NCI-H1417 (cell line): ENCODE data around the gene MOGAT3.
A peak's percentile ranks its signal among the peaks of the same experiment; 100 is the strongest.

Source experiments
- DNase-seq, 3 experiments: peaks; one replicate each; lab custom pipeline; 2025; lab: John Stamatoyannopoulos, UW

The MOGAT3 gene

DNA sequence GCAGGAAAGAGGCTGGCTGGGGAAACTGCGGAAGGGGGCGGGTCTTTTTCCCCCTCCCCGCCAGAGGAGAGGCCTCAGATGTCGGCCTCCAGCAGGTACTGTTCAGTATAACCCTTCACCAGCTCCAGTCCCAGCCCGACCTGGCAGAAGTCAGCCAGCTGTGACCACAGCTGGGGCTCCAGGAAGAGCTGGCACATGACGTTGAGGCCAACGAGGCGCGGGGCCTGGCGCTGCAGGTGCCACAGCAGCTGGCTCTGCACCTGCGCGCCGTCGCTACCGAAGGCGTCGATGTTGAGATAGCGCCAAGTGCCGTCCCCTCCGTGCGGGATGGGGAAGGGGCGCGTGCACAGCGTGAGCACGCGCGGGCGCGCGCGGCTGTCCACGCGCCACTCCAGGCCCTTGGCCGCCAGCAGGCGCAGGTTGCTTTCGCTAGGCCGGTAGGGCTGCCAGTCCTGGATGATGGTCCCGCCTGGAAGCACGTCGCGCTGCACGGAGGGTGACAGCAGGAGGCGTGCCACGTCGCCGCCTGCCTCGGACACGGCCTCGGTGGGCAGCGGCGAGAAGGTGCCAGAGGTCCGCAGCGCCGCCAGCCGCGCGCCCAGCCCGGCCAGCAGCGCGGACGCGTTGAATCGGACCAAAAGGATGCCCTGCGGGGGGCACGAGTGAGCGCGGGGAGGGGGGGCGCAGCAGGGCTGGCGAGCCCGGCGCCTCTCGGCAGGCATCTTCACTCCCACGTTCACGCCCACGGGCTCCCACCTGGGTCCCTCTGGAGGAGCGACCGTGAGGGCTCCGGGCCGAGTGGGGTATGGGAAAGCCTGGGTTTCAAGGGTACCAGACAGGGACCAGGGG lies 28.6 kb downstream of the MOGAT3 start:
- peak; percentile 74 to 83 (median 78) for DNase-seq

DNA sequence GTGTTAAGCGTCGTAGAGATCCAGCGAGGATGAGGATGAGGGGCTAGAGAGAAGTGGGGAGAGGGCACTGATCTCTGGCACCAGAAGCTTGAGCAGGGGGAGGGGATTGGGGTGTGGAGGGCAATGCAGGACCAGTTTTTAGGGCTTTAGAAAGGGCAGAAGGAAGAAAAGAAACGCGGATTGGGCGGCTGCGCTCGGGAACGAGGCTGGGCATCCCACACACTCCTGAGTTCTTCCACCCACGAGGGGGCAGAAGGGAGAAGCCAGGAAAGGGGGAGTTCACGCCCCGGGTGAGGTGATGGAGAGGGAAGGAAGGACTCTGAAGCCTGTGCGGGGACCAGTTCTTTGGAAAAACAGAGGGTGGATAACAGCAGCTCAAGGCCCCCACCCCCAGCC lies 29.4 kb downstream of the MOGAT3 start:
- peak in 1 of 3 experiments; percentile 57 for DNase-seq

DNA sequence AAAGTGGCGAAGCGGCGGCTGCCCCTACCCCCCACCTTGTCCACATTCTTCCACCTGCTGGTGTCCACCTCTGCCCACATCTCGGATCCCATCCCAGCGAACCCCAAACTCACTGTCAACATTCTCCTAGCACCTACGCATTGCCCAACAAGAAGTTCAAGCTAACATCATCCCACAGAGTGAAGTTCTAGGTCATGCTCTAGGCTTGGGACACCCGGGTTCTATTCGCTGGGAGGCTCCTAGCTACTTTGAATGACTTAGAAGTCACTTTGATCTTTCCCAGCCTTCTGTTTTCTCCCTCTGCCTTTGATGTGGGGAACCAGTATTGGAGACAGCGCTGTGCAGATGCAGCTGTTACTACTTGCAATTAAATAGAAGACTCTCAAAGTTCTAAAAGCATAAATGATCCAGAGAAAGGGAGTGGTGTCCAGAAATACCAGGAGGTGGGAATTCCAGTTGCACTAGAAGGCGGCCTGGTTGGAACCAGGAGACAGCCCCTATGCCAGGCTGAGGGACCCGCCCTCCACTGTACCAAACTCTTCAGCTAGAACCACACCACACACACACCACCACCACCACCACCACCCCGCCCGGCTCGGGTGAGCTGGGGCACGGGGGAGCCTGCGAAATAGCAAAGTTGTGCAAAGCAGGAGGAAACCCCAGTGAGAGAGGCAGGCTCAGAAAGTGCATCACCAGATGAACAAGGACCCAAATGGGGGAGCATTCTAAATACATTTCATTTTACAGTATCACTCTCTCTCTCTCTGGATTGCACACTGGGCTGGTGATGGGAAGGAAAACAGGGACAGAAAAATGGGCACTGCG lies 30.0 kb downstream of the MOGAT3 start:
- DNase-seq, result no peak

DNA sequence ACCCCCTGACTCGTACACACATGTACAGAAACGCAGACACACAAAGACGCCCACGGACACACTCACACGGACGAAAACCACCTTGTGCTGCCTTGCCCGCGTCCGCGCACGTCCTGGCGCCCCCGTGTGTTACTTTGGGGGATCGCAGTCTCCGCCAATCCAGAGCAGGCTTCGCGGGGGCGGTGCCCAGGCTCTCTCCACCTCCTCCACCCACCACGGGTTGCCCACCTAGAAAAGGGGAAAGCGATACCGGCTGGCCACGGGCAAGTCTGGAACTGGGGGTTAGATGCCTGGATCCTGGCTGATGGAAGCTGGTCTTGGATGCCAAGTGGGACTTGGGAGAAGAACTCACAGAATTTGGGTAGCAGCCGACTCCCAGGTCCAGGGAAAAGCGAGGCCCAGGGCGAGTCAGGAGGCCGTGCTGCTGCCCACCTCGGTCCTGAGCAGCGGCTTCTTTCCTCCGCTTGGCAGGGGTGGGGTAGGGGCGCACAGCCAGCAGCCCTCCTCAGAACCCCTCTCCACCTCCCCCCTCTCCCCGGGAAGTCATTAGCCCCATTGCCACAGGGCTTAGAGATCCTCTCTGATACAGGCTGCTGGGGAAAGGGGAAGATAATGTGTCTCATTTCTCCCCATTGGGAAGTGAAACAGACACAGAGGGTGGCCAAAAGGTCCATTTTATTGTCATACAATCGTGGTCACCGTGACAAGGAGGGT lies 30.8 kb downstream of the MOGAT3 start:
- peak; percentile 67 to 79 (median 72) for DNase-seq

DNA sequence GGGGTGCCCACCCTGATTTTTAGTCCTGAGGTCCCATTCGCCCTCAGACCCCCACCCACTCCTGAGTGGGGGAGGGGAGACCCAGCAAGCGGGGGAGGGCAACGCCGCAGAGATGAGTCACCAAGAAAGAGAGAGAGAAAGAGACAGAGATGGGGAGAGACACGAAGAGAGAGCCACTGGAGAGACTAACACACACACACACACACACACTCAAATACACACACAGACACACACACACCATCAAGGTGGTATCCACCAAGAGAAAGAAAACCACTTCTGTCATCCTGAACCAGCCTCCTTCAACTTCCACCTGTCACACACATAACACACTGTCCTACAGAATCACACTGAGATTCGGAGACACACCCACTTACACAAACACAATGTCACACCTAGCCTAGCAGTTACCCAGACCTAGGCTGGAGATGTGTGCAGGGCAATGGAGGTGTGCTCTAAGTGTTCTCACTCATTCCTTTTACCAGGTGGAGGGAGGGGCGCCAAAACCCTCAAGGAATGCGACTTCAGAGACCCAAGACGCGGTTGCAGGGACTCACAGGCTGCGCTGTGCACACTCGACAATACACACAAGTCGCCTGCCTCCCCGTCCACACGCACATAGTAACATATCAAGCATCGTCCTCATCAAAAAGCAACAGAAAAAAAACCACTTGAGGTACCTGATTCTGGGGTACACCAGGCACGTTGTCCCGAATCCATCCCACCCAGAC lies 31.6 kb downstream of the MOGAT3 start:
- DNase-seq, result no peak

DNA sequence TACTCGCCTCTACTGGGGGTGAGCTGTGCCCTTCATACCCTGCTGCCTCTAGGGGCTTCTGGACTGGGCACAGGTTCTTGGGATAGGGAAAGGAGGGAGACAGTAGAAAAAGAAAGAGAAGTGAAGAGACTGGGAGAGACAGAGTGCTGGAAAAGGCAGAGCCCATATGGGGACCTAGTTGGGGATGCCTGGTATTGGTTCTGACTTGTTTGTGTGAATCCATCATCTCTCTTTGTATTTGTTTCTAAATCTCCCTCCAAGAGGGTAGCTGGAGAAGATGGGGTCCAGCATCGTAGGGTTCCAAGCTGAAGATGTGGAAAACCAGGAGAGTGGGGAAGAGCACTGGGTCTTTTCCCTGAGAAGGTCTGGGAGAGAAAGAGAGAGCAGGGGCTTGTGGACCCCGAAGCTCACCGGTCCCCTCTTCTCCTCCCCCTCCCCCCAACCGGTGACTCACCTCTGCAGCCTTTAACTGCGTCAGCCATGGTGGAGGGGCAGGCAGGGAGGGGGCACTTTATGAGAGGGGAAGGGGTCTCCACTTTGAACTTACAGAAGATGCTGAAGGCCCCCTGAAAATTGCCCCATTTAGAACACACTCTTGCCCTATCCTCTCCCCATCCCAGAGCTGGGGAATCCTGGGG lies 32.3 kb downstream of the MOGAT3 start:
- no peak for DNase-seq

DNA sequence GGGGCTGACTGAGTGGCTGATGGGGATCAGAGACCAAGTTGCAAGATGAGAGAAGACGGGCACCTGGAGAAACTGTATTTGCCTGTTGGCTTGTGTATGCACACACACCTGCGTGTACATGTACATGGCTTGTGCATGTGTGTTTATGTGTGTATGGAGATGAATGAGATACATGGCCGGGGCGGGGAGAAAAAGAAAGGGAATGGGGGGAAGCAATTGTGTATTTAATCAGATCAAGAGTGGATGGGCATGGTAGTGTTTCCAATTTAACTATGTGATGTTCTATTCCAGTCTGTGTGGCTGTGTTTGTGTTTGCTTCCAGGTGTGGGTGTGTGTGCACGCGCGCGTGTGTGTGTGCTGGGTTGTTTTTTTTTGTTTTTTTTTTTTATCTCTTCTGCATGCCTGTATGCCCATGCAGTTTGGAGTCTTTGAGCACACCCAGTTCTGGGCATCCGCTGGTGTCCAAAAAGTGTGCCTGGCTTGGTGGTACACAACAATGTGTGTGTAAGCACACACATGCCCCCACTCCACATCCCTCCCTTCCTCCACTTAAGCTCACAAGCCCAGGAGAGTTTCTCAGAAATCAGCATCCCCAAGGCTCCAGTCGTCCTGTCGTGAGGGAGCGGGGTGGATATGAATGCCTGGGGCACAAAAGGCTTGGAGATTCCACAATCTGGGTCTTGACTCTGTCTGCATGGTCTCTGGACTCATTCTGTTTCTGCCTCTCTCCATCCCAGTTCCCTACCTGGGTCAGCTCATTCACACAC lies 33.0 kb downstream of the MOGAT3 start:
- peak in 2 of 3 experiments; percentile 37 to 44 for DNase-seq

DNA sequence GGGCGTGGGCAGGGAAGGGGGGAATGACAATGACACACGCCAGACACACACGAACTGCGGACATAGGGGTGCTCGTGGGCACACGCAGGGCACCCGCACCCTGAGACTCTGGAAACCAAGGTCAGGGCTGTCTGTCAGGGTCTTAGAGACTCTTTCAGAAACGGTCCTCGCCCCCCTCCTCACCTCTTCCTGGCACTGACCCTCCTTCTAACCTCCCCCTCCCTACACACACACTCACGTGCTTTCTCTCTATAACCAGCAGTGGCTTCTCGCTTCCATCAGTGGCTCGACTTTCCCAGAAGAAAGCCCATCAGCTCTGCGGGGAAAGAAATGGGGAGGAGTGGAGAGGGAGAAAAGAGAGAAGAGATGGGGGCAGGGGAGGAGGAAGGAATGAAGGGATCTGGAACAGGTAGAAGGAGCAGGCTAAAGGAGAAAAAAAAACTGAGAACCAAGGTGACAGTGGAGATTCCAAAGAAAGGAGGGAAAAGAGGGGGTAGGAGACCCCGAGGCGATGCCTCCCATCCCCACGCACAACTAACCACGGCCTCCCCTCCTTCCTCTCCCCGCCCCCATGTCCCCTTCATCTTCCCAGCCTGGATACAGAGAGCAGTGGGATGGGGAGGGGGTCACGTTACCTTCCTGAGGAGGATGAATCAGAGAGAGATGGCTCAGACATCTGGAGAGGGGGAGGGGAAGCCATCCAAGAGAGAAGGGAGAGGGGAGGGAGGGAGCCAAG lies 33.8 kb downstream of the MOGAT3 start:
- peak; percentile 32 to 65 (median 62) for DNase-seq

DNA sequence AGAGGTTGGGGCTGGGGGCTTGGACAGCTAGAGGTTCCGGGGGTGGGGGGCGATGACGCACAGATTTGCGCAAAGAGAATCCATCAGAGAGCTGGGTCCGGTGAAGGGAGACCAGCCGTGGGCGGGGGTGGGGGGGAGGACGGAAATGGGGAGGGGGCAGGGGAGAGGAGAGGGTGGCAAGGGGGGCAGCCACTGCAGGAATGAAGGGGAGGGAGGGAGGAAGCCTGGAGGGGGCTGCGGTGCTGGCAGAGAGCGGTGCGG lies 34.3 kb downstream of the MOGAT3 start:
- DNase-seq, result no peak

DNA sequence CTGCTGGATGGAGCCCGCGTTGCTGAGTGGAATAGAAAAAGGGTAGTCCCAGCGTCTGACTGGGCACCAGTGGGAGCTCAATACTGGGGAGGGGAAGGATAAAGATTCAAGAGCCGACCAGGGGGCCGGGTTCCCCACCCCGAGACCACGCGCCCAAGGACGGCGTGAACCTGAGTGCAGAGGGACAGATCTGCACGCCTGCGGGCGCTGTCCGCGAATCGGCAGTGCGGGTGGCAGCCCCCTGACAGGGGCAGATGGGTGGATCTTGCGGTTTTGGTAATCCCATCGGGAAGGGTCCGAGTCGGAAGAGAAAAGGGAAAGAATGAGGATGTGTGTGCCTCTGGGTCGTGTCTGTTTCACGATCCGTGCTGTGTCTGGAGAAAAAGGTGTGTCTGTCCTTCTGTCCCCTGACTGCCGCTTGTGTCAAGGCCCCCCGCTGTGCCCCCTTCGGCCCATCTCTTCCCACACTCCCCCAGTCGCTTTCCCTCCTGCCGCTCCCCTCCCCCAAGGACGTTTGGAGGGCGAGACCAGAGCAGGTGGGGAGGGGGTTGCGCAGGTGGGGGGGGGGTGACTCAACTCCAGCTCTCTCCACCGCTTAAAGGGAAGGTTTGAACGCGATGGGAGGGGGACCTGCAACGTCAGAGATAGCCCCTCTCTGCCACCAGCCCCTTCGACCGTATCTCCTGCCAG lies 34.7 kb downstream of the MOGAT3 start:
- DNase-seq, result peak in 2 of 3 experiments; percentile 64 to 70

DNA sequence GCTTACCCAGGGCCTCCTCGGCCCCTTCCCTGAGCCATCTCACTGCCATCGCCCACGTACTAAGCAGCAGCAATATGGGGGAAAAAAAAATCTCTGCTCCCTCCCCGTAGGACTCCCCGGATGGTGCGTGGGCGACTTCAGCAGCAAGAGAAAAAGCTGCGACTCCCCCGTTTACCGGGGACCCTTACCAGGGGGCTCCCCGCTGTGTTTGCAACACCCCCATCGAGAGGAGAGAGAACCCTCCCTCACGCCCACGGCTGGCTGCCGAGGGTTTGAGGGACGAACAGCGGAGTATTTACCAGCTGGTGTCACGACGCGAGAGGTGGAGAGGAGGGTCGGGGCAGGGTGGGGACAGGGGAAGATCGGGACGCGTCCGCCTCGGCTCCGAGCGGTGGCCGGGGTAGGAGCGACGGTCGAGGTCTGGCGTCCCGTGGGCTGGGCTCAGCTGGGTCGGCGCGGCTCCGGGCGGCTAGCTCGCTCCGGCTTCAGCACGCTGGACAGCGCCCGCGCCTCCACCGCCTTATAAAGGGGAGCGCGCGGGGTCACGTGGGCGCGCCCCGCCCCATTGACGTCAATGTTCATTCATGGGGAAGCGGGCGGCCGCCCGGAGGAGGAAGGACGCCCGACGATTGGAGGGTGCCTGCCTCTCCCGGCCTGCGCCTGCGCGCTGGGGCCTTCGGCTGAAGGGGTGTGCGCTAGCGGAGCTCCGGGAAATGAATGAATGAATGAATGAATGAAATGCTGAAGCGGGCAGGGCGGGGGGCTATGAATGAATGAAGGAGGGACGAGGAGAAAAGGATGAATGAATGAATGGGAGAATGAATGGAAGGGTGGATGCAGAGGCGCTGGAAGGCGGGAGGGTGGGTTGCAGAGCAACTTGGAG lies 35.5 kb downstream of the MOGAT3 start, which contains the start of gene VGF:
Gene VGF (minus strand): TSS at position 495 of the 883 bp plus-strand sequence. CDS start 726 bp downstream, outside the sequence.
- DNase-seq, result peak; percentile 97 to 98 (median 98)

DNA sequence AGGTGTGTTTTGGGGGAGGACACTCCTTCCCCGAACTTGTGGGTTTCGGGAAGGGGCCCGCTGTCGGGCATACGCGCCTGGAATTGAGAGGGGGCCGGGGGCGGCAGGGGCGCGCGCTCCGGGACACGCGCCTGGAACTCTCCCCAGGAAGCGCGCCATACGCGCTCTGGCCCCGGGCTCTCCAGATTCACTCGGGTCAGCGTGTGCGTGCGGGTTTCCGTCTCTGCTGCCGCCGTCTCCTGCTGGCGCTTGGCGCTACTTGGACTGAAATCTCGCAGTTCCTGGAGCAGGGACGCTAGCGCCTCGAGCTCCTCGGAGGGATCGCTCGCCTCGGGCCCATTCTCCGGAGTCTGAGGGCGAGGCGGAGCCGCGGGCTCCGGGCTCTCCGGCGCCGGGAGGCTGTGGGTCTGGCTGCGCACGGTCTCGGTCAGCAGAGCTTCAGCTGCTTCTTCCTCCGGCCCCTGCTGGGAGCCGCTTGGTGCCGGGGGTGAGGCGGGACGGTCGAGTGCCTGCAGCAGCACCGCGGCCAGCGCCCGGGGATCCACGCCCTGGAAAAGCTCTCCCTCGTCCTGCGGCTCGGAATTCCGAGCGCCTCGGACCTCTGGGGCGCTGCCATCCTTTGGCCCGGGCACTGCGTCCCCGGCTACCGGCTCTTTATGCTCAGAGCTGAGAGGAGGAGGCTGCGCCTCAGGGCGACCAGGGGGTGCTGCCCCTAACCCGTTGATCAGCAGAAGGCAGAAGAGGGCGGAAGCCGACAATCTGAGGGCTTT lies 36.6 kb downstream of the MOGAT3 start:
- DNase-seq, result peak; percentile 44 to 77 (median 69)

DNA sequence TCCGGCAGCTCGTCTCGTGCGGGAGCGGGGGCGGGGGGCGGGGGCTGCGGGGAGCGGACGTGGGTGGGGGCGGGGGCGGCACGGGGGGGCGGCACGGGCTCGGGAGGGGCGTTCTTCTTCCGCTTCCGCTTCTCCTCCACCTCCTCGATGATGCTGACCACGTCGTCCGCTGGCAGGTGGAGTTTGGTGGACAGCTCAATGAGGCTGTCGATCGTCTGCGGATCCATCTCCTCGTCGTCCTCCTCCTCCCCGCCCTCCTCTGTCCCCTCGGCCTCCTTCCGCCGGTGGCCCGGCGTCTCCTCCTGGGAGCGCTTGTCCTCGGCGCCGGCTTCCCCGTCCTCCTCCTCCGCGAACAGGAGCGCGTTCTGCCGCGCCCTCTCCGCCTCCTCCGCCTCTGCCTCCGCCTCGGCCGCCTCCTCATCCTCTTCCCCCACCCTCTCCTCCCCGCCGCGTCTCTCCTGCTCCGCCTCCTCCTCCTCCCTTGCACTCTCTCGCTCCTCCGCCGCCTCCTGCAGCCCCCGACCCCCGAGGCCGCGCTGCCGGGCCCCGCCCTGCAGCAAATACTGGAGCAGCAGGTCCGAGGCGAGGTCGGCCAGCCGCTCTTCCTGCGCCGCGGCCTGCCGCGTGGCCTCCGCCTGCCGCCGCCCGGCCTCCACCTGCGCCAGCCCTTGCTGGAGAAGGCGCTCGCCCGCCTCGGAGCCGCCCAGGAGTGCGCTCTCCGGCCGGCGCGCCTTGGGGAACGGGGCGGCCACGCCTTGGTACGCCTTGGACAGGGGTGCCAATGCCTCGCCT lies 37.4 kb downstream of the MOGAT3 start:
- peak; percentile 71 to 91 (median 88) for DNase-seq

DNA sequence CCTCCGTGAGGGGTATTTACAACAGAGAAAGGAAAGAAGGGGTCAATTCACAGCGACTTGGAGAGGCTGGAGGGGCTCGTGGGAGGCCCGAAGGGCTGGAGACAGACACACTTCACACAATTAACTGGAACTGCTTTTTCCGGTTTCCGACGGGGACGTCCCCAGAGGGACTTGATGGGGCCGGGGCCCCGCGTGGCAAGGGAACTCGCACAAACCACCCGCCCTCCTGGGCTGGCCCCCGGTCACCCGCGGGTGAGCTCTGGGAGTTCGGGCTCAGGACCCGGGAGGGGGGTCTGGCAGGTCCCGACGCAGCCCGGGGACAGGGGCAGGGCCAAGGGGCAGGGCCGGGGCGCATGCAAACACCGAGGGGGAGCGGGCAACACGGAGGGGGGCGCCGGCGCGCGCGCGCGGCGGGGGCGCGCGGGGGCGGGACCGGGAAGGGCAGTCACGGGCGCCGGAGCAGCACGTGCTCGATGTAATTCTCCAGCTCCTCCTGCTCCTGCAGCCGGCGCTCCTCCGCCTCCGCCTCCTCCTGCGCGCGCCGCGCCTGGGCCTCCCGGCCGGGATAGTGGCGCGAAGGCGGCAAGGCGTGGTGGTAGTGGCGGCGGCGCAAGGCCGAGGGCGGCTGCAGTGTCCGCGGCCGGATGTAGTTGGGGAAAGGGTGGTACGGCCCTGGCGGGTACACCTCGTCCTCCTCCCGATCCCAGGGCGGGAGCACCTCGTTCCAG lies 38.1 kb downstream of the MOGAT3 start:
- DNase-seq, result peak; percentile 74 to 91 (median 88)

DNA sequence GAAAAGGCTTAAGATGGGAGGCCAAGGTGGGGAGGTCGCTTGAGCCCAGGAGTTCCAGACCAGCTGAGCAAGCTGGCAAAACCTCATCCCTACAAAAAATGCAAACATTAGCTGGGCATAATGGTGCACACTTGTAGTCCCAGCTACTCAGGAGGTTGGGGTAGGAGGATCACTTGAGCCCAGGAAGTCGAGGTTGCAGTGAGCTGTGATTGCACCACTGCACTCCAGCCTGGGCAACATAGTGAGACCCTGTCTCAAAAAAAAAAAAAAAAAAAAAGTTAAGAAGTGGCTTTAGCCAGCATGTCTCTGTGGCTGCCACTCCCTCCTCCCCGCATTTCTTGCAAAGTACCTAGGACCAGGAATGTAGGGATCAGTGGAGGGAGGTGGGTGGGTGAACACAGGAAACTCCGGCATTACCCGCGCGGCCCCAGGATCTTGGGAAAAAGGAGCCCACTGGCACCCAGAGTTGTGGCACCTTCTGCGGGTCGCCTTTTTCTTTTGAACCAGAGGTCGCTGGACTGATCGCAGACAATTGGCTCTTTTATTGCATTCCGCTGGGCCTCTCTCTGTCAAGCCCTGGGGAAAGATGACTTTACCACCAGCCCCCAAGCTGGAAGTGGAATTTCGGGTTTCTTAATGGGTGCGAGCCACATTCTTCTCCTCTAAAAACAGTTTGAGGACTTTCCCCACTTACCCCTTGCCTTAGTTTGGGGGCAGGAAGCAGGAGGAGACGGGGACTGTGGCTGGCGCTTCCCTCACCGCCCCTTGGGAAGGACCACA lies 39.0 kb downstream of the MOGAT3 start:
- DNase-seq, result no peak
